GM21528 (cell line): ENCODE data around the gene EXOC3L1.

Experiments
- ATAC-seq: cut with Tn5 transposase; IDR thresholded peaks from one replicate; pipeline ENCODE4 v1.9.1; 2021; ENCODE audit warnings: mild to moderate bottlenecking, moderate library complexity; ENCODE audit not compliant: unreplicated experiment, low FRiP score

The EXOC3L1 gene

DNA sequence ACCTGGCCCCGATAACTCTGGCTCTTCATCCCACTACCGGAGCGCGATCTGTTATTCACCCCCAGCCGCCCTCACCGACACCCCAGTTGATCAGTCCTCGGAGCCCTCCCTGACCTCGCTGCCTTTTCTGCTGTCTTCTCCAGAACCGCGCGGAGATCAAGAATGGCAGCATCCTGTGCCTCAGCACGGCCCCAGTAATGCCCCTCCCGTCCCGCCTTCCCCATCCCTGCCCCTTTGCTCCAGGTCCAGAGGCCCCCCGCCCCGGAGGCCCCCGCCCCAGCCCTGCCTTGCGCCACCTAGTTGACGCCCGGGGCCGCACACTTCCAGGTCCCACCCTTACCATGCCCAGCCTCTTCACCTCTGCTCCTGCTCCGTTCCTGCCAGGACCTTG lies 9.9 kb upstream of the EXOC3L1 start:
- no peak for ATAC-seq

DNA sequence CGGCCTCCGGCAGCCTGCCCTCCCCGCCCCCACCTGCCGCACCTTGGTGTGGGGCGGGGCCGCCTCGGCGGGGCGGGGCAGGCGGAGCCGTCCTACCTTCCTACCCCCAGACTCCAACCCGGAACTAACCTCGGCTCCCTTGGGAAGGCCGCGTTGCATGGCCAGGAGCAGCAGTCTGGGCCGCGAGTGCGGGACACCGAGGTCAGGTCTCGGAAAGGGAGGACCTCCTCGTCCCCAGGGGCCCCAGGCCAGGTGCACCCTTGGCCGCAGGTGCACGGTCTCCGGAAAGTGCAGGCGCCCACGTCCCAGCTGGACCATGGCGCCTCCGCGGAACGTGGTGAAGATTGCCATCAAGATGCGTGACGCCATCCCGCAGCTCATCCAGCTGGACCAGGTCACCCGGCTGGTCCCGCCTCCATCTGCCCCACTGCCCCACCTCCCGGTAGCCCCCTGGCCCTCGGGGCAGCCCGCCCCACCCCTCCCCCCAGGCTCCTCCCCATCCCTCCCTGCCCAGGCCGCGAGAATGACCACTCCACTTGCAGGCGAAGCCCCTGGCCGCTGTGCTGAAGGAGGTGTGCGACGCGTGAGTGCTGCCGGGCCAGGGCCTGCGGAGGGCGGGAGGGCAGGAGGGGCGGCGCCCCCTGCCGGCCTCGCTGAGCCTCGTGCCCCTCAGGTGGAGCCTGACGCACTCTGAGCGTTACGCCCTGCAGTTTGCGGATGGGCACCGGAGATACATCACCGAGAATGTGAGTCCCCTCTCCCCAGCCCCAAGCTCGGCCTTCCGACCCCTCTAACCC lies 9.3 kb upstream of the EXOC3L1 start, which contains the start of gene ELMO3:
TSS of gene ELMO3 (plus strand) at position 121 of the 797 bp plus-strand sequence. CDS start at position 317, 196 bp downstream.
- ATAC-seq = no peak

DNA sequence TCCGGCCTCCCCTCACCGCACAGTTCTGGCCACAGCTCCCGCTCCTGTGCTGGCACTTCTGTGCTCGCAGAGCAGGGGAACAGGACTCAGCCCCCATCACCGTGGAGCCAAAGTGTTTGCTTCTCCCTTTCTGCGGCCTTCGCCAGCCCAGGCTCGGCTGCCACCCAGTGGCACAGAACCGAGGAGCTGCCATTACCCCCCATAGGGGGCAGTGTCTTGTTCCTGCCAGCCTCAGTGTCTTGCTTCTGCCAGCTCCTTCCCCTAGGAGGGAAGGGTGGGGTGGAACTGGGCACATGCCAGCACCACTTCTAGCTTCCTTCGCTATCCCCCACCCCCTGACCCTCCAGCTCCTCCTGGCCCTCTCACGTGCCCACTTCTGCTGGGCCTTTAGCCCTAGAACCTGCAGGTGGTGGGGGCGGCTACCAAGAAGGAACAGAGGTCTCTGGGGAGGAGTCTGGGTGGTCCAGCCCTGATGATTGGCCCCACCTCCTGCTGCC lies 8.3 kb upstream of the EXOC3L1 start:
- ATAC-seq = no peak

DNA sequence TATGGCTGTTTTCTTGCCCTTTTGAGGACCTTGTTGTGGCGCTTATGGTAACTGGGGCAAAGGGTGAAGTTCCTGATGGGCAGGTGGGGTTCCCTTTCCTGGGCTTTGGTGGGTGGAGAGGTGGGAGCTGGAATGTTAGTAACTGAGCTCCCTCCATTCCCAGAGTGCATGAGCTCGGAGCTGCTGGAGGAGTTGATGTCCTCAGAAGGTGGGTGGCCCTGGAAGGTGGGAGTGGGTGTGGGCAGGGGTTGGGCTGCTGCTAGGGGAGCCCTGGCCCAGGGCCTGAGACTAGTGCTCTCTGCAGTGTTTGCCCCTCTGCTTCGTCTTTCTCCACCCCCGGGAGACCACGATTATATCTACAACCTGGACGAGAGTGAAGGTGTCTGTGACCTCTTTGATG lies 7.8 kb upstream of the EXOC3L1 start:
- no peak for ATAC-seq

DNA sequence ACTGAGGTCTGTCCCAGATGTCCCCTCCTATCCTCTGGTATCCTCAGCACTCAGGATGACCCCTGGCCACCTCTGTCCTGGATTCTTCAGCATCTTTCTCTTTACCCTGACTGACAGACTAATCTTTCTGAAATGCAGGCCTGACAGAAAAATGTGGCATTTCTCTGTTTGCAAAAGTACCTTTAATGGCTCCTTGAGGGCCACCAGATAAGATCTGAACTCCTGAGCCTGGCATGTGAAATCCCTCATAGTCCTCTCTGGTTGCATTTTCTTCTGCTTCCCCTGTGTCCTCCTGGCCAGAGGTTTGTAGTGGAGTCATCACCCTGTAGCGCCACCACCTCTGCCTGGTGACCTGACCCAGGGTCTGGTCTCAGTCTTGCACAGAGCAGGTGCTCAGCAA lies 6.9 kb upstream of the EXOC3L1 start:
- no peak for ATAC-seq

DNA sequence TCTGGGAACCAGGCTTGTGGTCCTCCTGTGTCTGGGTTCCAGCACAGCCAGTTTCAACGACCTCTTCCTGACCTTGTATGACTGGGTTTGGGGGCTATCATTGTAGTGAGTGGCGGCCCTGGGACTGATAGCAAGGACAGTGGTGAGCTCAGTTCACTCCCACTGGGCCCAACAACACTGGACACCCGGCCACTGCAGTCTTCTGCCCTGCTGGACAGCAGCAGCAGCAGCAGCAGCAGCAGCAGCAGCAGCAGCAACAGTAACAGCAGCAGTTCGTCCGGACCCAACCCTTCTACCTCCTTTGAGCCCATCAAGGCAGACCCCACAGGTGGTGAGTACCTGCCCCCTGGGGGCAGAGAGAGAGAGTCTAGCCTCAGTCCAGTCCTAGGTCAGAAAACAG lies 5.7 kb upstream of the EXOC3L1 start:
- no peak for ATAC-seq

DNA sequence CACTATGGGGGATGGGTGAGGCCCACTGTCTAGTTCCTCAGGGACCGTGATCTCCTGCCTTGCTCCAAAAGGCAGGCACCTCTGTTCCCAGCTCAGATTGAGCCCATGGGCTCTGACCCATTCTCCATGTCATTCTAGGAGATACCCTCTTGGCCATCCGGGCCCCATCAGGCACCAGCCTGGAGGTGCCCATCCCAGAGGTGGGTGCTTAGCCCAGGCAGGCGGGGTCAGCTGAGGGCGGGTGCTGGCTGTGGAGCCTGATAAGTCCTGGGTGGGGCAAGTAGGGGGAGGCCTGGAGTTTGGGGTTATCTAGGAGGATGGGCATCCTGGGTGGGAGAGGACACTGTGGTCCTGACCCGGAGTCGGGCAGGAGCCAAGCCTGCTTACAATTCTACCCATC lies 4.3 kb upstream of the EXOC3L1 start:
- no peak for ATAC-seq

DNA sequence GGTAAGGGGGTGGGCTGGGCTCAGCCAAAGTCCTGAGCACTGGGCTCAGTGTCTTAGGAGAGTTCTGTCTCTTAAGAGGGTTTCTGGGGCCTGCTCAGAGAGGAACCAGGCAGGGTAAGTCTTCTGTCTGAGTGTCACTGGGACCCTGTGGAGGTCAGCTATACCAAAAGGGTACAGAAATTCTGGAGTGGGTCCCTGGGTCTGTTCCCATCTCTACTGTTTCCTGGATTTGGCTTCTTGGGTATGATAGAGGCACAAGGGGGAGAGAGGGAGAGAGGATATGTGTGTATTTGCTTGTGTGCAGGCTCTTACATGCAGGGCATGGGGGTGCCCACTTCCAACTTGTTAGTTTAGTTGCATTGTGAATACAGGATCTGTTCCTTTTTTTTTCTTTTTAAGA lies 3.6 kb upstream of the EXOC3L1 start:
- no peak for ATAC-seq

DNA sequence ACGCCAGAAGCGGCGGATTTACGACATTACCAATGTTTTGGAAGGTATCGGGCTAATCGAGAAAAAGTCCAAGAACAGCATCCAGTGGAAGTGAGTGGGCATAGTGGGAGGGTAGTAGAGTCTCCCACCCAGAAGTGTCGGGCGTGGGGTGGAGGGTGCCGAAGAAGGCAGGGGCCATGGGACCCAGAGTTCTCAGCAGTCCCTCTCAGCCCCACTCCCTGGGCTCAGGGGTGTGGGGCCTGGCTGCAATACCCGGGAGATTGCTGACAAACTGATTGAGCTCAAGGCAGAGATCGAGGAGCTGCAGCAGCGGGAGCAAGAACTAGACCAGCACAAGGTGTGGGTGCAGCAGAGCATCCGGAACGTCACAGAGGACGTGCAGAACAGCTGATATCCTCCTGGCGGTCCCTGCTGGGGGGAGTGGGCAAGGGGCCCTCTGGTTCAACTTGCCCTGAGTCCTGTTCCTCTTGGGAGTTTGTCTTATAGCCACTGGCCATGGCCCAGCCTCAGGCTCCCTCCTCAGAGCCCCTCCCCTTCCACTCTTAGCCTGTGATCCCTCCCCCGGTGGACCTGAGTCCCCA lies 2.9 kb upstream of the EXOC3L1 start:
- no peak for ATAC-seq

DNA sequence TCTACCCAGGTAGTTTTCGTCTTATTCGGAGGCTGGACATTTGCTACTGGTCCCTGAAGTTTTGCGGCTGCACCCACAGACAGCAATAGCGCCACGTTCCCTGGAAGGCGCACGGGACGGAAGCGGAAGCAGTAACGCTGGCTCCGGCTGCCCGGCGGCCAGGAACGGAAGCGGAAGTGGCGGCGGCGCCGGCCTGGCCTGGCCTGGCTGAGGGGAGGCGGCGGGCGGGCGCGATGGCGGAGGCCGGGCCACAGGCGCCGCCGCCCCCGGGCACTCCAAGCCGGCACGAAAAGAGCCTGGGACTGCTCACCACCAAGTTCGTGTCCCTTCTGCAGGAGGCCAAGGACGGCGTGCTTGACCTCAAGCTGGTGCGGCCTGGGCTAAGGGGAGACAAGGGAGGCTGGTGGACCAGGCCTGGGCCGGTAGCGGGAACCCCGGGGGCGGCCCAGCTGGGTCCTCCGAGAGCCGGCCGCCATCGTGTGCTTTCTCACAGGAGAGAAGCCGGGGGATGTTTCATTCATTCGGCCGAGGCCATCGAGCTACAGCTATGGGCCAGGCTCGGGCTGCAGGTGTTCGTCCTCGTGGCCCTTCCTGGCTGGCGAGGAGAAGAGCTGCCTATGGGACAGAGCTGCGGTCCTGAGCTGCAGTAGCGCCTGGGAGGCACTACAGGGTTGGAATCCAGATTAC lies 2.2 kb upstream of the EXOC3L1 start, which contains the start of gene E2F4:
TSS of gene E2F4 (plus strand) at position 161 of the 687 bp plus-strand sequence. CDS start at position 234, 73 bp downstream.
- peak; percentile 73 for ATAC-seq

DNA sequence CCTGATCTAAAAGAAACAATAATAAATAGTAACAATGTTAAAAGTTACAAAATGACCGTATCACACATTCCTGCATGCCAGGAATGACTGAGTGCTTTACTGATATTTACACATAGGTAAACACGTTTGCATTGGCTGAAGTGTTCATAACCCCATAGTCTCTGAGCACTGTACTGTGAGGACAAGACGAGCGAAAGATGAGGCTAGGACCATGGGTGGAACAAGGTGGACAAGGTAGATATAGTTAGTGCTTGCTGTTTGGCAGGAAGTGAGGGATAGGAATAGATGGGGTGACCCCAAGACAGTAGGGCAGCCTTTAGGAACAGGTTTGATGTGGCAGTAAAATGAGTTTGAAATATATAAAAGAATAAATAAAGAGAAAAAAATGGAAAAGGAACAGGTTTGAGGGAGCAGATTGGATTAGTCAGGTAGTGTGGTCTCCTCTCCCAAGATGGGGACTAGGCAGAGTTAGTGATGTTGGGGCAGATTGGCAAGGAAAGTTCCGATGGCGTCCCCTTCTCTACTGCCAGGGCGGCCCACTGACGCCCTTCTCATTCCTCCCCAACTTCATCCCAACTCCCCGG lies 1.6 kb upstream of the EXOC3L1 start:
- no peak for ATAC-seq

DNA sequence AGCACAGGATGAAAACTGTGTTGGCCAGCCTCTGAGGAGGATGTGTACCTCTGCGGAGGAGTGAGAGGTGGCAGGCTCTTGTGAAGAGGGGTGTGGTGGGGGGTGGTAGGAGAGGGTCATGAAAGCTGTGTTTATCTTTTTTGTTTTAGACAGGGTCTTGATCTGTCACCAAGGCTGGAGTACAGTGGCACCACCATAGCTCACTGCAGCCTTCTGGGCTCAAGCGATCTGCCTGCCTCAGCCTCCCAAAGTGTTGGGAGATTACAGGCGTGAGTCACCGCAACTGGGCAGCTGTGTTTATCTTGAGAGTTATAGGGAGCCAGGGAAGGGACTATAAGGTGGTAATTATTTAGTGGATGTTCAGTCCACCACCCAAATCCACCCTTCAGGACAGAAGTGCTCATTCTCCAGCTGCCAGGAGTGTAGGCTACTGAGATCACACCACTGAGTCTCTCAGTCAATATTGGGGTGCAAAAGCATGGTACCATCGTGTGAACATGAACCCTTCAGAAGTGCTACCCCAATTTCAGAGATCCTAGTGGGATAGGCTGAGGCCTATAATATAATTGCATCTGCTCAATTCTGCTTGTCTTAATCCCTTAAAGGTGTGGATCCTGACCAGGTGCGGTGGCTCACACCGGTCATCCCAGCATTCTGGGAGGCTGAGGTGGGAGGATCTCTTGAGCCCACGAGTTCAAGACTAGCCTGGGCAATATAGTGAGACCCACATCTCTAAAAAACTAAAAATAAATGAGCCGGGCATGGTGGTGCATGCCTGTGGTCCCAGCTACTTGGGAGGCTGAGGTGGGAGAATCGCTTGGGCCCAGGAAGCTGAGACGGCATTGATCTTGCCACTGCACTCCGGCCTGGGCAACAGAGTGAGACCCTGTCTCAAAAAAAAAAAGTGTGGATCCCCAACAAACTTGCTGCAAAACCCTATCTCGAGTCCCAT lies 788 bp upstream of the EXOC3L1 start:
- no peak for ATAC-seq

DNA sequence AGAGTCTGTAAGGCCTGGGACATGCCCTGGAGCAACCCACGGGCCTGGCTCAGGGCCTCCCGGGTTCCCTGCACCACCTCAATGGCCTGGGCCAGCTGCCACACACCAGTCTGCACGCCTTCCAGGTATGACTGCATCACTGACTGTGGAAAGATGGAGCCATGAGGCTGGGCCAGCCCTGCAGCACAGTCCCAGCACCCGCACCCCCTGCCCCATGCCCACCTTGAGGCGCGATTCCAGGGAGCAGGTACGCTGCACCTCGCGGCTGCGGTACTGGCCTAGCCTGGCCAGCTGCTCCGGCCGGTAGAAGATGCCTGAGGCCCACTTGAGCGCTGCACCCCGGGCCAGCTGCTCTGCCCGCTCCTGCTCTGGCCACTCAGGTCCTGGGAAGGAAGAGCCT lies 1.1 kb downstream of the EXOC3L1 start:
- ATAC-seq = no peak

DNA sequence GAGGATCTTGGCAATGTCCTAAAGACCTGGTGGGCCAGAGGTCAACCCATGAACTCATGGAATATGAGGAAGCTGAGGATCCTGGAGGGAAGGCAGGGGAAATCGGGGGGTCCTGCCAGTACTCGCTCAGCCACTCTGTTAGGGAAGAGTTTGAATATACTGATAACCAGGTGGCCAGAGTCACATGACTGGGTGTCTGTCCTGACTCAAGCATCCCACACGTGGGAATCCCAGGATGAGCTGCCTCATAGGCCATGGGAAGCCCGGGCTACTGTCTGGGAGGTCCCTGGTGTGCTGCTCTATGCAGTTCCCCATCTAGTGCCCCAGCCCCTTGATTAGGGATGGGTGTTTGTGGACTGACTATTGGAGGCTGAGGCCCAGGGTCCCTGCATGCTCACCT lies 1.6 kb downstream of the EXOC3L1 start:
- ATAC-seq = no peak

DNA sequence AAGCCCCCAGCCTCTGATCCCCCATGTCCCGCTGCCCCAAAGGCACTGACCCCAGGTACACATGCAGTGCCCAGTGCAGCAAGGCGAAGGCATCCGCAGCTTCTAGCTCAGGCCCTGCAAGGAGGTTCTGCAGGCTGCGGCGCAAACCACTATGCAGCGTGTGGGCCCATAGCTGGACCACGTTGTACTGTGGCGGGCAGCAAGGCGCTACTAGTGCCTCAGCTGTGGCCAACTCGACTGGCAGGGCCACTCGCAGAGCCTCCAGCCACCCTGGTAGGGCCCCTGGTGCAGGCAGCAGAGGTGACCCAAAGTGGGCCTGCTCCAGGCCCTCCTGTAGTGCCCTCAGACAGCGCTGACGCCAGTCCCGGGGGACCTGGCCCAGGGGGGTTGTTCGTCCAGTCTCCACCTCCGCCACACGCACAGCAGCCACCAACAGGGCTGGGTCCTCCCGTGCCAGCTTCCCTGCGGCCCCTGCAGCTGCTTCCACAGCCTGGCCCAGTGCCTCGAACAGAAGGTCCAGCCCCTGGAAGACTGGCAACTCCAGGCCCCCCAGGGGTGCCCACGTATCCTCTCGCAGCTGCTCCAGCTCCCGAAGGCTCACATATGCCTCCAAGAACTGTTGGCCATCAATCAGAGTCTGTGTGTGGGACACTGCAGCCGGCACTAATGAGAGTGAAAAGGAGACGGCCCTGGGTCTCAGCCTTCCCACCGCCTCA lies 2.6 kb downstream of the EXOC3L1 start:
- ATAC-seq = no peak

DNA sequence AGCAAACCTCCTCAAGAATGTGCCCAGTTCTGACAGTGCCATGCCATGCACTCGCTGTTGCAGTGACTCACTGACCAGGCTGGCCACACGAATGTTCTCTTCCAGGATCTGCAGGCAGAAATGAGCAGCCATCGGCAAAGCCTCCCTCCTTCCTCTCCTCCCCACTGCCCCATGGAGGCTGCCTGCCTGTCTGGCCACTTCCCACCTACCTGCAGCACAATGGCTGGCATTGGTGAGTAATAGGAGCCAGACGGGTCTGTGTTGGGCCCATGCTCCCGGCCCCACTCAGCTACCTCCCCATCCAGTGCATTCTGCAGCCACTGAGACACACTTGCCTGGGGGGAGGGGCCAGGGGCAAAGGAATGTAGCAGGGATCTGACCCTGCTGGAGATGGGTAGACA lies 3.4 kb downstream of the EXOC3L1 start:
- ATAC-seq = no peak

DNA sequence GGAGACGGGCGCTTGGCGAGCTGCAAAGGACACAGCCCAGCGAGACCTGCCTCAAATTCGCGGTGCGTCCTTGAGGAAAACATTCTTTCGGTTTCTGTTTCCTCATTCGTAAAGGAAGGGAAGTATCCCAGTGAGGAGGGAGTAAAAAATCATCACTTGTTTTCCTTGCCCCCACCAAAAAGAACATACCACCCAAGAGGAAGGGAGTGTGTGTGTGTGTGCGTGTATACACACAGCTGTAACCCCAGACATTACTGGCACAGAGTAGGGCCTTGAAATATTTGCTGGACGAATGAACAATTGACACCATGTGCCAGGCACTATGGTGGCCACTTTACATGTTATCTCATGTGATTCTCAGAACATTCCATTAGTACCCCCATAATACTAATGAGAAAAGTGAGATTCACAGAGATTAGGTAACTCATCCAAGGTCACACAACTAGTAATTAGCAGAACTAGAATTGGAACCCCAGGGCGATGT lies 4.2 kb downstream of the EXOC3L1 start:
- ATAC-seq = no peak

DNA sequence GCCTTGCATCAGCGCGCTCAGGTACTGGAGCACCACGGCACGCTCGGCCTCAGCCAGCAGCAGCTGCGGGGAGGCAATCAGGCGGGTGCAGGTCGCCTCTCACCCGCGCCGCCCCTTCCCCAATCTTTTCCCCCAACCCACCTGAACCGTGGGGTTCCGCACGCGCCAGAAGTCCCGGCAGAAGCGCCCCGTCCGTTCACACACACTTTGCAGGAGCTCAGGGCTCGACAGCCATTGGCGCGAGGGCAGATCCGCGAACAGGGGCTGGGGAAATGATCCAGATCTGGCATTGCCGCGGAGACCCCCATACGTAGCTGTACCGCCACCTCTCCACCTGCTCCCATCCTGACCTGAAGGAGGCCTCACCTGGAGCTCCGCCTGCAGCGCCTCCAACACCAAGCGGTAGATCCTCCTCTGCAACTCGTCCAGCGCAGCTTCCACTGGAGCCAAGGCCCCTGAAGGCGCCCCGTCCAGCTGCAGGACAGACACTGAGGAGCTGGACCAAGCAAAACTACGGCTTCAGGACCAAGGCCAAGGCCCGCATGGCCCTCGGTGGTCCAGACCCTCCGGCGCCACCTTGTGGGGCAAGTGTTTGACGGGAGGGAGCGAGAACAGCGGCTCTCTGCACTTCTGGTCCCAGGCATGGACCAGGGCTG lies 4.8 kb downstream of the EXOC3L1 start:
- ATAC-seq = no peak
